ENCODE results near the gene RASGRP3. TPM values are rescaled to one million over a fixed set of nuclear protein-coding genes. Genes with fewer than 3 reads are reported as not detected.

The RASGRP3 gene
- total RNA-seq, 1 donor from 2014 or later, result 0.94 TPM

DNA sequence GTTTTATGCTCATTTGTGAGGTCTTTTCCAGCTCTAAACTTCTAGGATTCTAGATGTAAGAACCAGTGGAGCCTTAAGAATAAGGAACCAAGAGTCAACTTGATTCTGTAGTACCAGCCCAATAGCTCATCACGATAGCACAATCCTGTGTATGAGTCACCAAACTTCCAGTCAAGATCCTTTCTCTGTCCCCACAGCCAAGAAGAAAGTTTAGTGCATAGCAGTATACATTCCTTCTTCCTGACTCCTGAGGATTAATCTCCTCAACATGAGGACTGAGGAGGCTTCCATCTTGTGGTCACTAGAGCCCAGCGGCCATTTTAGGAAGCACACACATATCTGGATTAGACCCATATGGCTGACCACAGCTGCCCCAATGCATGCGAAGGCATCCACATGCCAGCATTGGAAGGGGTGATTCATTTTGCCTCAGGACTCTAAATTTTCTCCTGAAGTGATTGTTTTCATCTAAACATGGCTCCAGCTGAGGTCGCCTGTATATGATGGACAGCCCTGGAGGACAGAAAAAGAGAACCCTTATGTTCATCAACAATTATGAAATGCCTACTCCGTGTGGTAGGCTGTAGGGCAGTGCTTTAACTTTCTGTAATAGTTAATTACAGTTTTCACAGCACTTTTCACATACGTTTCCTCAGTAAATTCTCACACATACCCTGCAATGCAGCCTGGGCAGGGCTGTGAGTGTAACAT is 53.5 kb downstream of the RASGRP3 start:
- H3K4me3 Mint-ChIP-seq, result no peak overlapping the region
- no peak for TF ChIP-seq CTCF (conservative IDR thresholded peaks at IDR 0.05)
- H3K27ac Mint-ChIP-seq, result no peak overlapping the region
- no peak for DNase-seq (ENCODE audit: extremely low spot score, unreplicated experiment)
- no peaks in the 10 kb centered on the region for H3K9me3 Mint-ChIP-seq
- no peaks in the 10 kb centered on the region for H3K4me1 Mint-ChIP-seq (ENCODE audit: unreplicated experiment)
- no peaks in the 10 kb centered on the region for H3K36me3 Mint-ChIP-seq
- H3K27me3 Mint-ChIP-seq, result no peaks in the 10 kb centered on the region

DNA sequence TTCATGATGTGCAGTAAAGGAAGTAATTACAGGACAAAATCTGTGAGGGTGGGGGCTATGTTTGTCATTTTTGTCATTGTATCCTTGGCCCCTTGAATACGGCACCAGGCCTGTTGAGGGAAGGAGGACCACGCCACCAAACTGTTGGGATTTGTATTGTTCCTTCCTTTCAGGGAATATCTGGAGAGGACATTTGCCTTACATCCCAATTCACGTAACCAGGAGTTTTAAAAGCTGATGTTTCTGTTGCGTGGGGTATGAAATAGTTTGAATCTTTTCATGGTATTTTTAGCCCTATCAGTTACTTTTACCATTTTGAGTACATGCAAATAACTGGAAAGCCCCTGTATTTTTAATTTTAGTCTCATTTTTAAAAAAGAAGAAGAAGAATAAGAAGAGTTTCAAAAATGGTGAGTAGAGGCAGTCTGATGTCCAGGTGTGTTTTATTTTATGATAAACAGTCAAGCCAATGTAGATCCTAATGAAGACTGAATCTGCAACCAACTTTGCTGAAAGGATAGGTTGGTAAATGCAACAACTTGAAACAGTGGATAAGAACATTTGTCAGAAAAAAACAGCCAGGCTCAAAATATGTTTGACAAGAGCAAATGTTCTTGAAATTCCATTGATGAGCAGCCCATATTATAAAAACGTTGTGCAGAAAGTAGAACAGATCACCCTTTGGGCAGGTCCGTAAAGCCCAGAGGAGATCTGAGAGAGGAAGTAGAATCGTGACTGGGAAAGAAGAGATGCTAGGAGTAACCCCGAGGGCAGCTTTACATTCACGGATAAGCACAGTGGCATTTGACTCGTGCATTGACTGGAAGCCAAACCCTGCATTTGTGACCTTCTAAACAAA is 54.5 kb downstream of the RASGRP3 start:
- no peaks in the 10 kb centered on the region for H3K4me1 Mint-ChIP-seq (ENCODE audit: unreplicated experiment)
- no peak for DNase-seq (ENCODE audit: extremely low spot score, unreplicated experiment)
- H3K27me3 Mint-ChIP-seq, result no peaks in the 10 kb centered on the region
- H3K36me3 Mint-ChIP-seq, result no peaks in the 10 kb centered on the region
- no peak overlapping the region for H3K27ac Mint-ChIP-seq
- no peak overlapping the region for H3K4me3 Mint-ChIP-seq
- no peaks in the 10 kb centered on the region for H3K9me3 Mint-ChIP-seq
- no peak for TF ChIP-seq CTCF (conservative IDR thresholded peaks at IDR 0.05)

DNA sequence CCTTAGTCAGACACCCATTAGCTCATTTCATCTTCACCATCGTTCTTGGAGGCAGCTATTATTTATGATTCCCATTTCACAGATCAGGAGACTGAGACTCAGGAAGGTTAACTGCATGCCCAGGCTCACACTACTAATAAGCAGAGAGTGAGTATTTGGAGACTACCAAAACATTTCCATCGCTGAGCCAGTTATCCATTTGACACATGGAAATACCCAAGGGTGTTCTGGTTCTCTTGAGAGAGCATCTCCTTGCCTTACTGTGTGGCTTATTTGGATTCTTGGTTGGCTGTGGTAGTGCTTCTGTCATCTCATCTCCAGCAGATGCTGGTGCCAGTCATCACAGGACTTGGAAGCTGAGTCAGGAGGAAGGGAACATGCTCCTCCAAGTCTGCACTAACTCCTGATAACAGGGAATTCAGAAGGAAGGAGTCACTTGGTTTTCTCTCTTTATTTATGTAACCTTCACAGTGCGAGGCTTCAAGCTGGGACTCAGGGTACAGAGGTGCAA is 55.2 kb downstream of the RASGRP3 start:
- TF ChIP-seq CTCF (conservative IDR thresholded peaks at IDR 0.05), result no peak
- no peak for DNase-seq (ENCODE audit: extremely low spot score, unreplicated experiment)
- H3K36me3 Mint-ChIP-seq, result no peaks in the 10 kb centered on the region
- H3K9me3 Mint-ChIP-seq, result no peaks in the 10 kb centered on the region
- H3K4me1 Mint-ChIP-seq (ENCODE audit: unreplicated experiment), result no peaks in the 10 kb centered on the region
- H3K4me3 Mint-ChIP-seq, result no peak overlapping the region
- no peak overlapping the region for H3K27ac Mint-ChIP-seq
- no peaks in the 10 kb centered on the region for H3K27me3 Mint-ChIP-seq

DNA sequence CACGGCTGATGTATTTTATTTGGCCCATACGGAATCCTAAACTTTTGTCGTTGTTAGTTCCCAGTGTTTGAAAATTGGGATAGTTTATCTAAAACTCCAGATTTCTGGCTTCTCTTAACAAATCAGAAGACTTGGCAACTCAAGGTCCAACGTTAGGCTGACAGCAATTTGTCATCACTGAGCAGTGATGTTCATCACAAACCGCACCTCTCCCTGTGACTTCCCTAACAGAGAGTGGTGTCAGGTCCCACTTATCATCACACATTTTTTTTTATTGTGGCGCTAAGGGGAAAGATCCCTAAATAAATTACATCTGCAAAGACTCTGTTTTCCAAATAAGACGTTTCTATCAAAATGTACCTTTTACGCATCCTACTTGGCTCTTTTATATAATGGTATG is 55.7 kb downstream of the RASGRP3 start:
- H3K36me3 Mint-ChIP-seq, result no peaks in the 10 kb centered on the region
- H3K9me3 Mint-ChIP-seq, result no peaks in the 10 kb centered on the region
- no peak overlapping the region for H3K4me3 Mint-ChIP-seq
- H3K27ac Mint-ChIP-seq, result no peak overlapping the region
- H3K4me1 Mint-ChIP-seq (ENCODE audit: unreplicated experiment), result no peaks in the 10 kb centered on the region
- H3K27me3 Mint-ChIP-seq, result no peaks in the 10 kb centered on the region
- no peak for DNase-seq (ENCODE audit: extremely low spot score, unreplicated experiment)
- TF ChIP-seq CTCF (conservative IDR thresholded peaks at IDR 0.05), result no peak

- Mint-ChIP-seq H3K9me3 (no peaks in the 10 kb centered on the region), H3K27ac (no peak overlapping the region), H3K4me1 (ENCODE audit: unreplicated experiment) (no peaks in the 10 kb centered on the region), H3K27me3 (no peaks in the 10 kb centered on the region), H3K4me3 (no peak overlapping the region), H3K36me3 (no peaks in the 10 kb centered on the region)
- TF ChIP-seq CTCF (conservative IDR thresholded peaks at IDR 0.05), result no peak
- no peak for DNase-seq (ENCODE audit: extremely low spot score, unreplicated experiment)
Measured at GRCh38 chr2:33532966-33533365, 56.5 kb downstream of the RASGRP3 start.
